NT2/D1 (cell line): ENCODE data around the gene TMEM164.

ENCODE experiments used
- YY1 ChIP-seq: IDR thresholded peaks from 2 replicates; pipeline ENCODE4 v1.6.1; 2011; ENCODE audit not compliant: insufficient read length, insufficient read depth
- ZNF274 ChIP-seq: IDR thresholded peaks from 2 replicates; pipeline ENCODE4 v1.6.1; 2011; ENCODE audit warnings: mild to moderate bottlenecking, low read depth, low read length

DNA sequence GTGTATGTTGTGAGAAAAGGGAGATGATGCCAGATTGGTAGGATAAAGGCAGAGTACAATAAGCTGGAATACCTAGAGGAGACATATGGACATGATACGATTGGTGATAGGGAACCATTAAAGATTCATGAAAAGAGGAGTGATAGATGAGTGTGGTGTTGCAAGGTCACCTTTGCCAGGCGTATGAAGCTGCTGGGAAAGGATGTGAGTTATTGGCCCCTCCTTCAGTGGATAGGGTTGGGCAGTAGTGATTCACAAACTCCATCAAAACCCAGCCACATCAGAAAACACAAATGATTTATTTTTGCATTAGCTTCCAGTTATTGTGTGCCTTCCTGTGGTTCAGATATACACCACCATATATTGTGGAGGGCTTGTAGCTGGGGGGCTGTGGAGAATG is 34.3 kb downstream of the TMEM164 start:
- TF ChIP-seq ZNF274 (no peak), YY1 (no peak)
